ENCODE data around the gene MCOLN1.
A peak's percentile ranks its signal among the peaks of the same experiment; 100 is the strongest.
"Not testable (repeated sequence)": the region's sequence is repeated elsewhere in the genome, so short reads cannot be mapped to it uniquely, and the experiment has no call there.

The MCOLN1 gene

DNA sequence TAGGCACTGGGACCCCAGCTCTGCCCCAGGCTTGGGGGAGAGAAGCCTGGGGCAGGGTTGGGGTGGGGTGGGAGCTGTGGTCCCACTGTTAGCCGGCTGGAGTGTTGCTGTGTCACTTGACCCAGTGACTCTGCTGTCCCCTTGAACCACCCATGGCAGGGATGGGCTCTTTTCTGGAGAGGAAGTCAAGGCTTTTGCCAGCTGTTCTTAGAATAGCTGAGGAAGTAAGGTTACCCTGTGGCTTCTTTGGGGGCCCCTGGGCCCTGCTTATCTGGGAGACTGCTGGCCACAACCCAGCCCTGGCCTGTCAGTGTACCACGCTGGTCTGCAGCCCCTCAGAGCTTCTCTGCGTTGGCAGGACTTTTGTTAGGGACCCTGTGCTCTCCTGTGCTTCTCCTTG lies 22.2 kb downstream of the MCOLN1 start:
- no peak for DNase-seq (ENCODE audit: low spot score)

DNA sequence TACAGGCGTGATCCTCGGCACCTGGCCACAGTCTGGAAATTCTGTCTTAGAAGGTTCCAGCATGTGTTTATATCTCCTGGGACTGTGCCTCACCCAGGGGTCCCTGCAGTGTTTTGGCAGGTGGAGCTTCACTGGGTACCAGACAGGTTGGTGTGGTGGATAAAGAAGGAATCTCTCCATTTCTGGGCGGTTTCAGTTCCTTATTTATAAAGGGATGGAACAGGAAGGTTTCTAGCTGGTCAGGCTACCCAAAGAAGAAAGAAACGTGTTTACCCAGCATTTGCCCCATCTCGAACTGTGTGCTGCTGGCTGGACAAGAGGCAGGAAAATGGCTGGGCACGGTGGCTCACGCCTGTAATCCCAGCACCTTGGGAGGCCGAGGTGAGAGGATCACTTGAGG lies 22.9 kb downstream of the MCOLN1 start:
- DNase-seq (ENCODE audit: low spot score) = no peak

DNA sequence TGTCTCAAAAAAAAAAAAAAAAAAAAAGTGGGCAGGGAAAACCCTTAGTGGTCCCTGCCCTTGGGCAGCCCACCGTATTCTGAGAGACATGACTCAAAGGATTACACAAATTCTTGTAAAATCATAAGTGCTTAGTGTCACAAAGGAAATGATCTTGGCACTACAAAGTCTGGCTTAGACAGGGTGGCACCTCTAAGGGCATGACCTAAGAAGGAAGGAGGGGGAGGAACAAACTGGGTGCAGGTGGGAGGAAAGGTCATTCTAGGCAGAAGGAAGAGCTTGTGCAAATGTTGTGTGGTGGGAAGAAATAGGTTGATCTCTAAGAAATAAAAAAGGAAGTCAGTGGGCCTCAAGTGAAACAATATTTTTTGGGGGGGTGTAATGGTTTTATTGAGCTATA lies 23.5 kb downstream of the MCOLN1 start:
- DNase-seq (ENCODE audit: low spot score) = no peak

DNA sequence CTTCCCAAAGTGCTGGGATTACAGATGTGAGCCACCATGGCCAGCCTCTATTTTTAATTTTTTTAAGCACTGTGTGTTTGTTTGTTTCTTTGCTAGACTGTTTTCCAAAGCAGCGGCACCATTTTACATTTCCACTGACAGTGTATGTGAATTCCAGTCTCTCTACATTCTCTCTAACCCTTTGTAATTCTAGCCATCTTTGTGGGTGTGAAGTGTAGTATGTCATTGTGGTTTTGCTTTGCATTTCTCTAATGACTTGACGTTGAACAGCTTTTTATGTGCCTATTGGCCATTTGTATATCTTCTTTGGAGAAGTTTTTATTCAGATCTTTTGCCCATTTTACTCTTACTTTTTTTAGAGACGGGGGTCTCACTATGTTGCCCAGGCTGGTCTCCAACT lies 24.7 kb downstream of the MCOLN1 start:
- no peak for DNase-seq (ENCODE audit: low spot score)

DNA sequence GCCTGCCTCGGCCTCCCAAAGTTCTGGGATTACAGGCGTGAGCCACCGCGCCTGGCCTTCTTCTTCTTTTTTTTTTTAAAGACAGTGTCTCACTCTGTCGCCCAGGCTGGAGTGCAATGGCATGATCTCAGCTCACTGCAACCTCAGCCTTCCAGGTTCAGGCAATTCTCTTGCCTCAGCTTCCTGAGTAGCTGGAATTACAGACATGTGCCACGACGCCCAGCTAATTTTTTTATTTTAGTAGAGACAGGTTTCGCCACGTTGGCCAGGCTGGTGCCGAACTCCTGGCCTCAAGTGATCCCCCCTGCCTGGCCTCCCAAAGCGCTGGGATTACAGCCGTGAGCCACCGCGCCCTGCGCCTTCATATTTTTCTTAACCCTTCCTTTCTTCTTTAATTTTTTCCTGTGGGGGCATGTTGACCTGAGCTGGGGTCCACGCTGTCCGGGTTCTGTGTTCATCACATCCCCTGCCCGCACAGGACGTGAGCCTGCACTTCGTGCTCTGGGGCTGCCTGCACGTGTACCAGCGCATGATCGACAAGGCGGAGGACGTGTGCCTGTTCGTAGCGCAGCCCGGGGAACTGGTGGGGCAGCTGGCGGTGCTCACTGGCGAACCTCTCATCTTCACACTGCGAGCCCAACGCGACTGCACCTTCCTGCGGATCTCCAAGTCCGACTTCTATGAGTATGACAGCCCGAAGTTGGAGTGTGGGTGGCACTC lies 27.2 kb downstream of the MCOLN1 start:
- DNase-seq (ENCODE audit: low spot score) = no peak

DNA sequence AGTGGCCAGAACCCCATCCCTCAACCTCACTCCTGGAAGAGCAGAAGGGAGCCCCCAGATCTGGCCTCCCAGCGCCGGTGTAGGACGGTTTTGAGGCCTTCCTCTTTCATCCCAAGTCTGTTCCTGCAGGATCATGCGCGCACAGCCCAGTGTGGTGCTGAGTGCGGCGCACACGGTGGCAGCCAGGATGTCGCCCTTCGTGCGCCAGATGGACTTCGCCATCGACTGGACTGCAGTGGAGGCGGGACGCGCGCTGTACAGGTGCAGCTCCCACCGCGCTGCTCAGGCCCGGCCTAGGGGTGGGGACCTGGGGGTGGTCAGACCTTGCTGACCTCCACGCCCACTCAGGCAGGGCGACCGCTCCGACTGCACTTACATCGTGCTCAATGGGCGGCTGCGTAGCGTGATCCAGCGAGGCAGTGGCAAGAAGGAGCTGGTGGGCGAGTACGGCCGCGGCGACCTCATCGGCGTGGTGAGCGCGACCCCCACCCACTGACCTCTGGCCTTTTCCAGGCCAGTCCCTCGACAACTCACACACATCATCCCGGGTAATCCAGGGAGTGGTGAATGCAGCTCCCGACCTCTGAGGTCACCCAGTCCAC lies 27.8 kb downstream of the MCOLN1 start:
- no peak for DNase-seq (ENCODE audit: low spot score)

DNA sequence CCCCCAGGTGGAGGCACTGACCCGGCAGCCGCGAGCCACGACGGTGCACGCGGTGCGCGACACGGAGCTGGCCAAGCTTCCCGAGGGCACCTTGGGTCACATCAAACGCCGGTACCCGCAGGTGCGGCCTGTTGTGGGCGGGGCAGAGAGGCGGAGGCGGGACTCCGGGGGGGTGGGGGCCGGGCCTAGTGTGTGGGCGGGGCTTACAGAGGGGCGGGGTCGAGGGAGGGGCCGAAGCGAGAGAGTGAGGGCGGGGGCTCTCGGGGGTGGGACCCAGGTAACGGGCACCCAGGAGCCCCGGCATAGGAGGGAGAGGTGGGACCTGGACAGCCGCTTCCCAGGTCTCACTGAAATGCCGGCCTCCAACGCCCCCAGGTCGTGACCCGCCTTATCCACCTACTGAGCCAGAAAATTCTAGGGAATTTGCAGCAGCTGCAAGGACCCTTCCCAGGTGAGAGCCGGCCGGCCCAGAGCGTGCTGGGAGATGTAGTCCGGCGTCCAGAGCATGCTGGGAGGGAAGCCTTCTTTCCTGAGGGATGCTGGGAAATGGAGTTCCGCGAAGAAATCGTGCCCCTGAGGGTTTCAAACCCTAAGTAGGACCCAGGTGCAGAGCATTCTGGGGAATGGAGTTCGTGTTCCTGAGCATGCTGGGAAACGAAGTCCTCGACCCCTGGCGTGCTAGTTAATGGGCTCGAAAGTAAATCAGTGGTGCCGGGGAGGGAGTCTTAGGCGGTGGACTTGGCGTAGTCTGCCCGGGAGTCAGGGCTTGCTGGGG lies 28.8 kb downstream of the MCOLN1 start:
- DNase-seq (ENCODE audit: low spot score) = peak; percentile 49

DNA sequence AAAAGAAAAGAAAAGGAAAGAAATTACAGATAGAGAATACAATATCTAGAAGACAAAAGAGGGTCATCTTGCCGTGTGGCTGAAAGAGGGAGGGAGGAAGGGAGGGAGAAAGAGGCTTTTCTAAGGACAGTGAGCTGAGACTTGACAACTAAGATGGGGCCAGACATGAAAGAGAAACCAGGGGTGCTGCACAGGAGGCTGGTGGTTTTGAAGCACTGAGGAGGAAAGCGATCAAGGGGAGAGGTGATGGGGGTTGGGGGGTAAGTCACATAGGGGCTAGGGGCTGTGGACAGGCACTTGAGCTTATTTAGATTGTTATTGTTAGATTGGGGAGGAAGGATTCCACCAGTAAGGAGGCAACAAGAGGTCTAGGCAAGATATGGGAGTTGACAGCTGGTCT lies 30.4 kb downstream of the MCOLN1 start:
- DNase-seq (ENCODE audit: low spot score) = no peak

DNA sequence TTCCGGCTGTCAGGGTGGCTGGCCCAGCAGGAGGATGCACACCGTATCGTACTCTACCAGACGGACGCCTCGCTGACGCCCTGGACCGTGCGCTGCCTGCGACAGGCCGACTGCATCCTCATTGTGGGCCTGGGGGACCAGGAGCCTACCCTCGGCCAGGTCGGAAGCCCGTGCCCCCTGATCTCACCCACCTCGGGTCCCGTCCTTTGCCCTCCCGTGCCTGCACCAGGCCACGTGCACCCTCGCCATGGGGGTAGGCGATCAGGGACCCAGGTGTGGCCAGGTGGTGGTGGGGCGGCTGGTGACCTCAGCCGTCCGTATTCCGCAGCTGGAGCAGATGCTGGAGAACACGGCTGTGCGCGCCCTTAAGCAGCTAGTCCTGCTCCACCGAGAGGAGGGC lies 32.1 kb downstream of the MCOLN1 start:
- no peak for DNase-seq (ENCODE audit: low spot score)

DNA sequence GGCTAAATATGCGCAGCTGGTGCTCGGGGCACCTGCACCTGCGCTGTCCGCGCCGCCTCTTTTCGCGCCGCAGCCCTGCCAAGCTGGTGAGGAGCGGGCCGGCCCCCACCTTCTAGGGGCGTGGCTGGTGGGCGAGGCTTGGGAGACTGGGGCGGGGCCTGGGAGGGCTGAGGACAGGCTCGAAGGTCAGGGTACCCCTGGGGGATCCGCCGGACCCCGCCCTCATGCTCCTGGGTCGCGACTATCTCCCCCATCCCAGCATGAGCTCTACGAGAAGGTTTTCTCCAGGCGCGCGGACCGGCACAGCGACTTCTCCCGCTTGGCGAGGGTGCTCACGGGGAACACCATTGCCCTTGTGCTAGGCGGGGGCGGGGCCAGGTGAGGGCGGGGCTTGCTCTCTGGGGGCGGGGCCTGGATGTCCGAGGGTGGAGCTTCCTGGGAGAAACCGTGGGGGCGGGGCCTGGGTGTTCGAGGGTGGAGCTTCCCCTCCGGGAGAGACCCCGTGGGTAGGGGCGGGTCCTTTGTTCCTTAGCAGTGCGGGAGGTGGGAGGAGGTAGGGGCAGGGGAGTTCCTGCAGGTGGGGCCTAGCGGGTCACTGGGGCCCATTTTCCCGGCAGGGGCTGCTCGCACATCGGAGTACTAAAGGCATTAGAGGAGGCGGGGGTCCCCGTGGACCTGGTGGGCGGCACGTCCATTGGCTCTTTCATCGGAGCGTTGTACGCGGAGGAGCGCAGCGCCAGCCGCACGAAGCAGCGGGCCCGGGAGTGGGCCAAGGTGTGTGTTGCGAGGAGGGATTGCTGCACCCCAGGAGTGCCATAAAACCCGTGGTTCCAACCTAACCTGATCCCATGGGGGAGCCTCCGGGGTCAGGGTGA lies 32.8 kb downstream of the MCOLN1 start:
- no peak for DNase-seq (ENCODE audit: low spot score)

DNA sequence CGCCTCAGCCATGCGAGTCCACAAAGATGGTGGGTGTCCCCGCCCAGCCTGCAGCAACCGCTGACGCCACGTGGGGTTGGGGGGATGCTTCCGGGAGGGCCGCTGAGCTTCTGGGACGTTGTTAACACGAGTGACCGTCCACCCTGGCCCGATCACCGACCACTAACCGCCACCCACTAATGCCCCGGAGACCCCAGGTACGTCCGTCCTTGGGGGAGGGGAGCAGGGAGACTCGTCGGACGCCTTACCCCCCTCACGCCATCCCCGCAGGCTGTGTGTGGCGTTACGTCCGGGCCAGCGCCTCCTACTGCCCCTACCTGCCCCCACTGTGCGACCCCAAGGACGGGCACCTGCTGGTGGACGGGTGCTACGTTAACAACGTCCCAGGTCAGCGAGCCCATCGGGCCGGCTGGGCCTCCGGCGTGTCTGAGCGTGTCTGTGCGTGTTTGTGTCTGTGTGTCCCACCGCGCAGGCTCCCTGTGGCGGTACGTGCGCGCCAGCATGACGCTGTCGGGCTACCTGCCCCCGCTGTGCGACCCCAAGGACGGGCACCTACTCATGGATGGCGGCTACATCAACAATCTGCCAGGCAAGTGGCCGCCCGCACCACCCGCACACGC lies 34.4 kb downstream of the MCOLN1 start:
- DNase-seq (ENCODE audit: low spot score) = no peak

DNA sequence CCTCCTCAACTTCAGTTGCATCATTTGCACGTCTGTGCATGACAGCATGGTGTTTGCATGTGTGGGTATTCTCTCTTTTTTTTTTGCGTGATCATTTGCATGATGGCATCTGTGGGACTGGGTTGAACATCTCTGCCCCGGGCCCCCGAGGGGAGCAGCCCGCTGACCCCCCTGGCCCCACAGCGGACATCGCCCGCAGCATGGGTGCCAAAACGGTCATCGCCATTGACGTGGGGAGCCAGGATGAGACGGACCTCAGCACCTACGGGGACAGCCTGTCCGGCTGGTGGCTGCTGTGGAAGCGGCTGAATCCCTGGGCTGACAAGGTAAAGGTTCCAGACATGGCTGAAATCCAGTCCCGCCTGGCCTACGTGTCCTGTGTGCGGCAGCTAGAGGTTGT lies 36.2 kb downstream of the MCOLN1 start:
- no peak for DNase-seq (ENCODE audit: low spot score)

DNA sequence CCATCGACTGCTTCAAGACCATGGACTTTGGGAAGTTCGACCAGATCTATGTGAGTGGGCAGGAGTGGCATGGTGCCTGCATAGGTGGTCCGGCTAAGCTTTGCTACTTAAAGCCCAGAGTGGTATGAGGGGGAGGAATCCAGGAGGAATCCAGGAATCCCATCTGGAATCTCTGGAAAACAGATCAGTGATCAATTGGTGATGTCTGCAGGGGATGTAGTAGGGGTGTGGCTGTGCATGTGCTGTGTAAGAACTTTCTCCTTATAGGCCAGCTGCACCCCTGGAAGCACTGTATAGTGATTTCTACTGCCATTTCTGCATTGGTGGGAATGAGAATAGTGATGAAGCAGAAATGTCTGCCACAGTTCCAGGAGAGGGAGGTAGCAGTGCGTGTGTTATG lies 36.7 kb downstream of the MCOLN1 start:
- DNase-seq (ENCODE audit: low spot score) = no peak

DNA sequence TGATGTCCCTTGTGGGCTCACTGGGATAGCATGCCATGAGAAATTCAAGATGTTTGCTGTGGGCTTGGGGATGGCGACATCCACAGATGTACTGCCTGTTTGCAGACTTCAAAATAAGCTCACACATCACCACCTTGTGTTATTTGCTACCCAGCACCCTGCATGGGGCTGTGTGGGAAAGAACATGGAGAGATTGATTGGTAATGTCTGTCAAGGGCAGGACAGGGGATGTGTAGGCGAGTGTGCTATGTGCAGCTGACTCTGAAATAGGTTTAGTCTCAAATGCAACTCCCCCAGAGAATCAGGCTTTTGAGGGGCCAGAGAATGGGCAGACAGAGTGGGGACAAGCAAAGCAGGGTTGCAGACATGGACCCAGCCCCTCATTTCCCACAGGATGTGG lies 37.8 kb downstream of the MCOLN1 start:
- no peak for DNase-seq (ENCODE audit: low spot score)

DNA sequence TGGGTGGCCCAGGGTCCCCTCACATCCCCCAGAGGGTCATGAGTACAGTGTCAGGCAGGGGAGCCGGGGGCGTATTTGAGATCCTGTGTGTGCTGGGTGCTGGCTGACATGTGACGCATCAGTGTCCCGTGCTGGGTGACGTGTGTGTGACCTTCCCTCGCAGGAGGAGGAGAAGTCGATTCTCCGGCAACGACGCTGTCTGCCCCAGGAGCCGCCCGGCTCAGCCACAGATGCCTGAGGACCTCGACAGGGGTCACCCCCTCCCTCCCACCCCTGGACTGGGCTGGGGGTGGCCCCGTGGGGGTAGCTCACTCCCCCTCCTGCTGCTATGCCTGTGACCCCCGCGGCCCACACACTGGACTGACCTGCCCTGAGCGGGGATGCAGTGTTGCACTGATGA lies 38.9 kb downstream of the MCOLN1 start:
- no peak for DNase-seq (ENCODE audit: low spot score)

DNA sequence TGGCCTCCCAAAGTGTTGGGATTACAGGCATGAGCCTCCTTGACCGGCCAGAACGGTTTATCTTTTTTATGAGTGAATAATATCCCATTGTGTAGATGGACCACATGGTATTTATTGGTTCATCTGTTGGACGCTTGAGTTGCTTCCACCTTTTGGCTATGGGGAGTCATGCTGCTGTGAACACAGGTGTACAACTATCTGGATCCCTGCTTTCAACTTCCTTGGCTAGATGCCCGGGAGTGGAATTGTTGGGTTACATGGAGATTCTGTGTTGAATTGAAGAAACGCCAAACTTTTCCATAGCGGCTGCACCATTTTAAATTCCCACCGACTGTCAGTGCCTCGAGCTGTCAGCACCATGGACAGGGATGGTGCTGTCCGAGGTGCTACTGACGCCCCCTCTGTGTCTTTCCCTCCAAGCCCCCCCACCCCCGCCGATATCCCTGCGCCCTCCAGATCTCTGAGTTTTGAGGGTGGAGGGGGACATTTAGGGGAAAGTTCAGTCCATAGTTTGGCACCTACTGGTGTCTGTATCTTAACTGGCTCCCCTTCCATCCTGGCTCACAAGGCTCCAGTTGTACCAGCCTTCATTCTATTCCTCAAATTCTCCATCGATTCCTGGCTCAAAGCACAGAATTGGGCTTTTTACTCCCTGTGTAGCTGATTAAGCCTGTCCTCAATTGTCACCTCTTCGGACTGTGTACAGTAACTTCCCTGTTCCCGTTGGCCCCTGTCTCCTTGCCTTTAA lies 40.4 kb downstream of the MCOLN1 start:
- DNase-seq (ENCODE audit: low spot score) = no peak

DNA sequence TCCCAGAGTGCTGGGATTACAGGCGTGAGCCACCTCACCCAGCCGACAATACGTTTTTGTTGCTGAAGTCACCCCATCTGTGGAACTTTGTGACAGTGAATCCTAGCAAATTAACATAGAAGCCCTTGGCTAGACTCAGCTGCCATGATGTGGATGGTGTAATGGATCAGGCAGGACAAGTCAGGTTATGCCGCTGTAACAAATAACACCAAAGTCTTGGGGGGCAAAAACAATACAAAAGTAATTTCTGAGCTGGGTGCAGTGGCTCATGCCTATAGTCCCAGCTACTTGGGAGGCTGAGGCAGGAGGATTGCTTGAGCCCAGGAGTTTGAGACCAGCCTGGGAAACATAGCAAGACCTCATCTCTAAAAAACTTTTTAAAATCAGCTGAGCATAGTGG lies 42.4 kb downstream of the MCOLN1 start:
- no peak for DNase-seq (ENCODE audit: low spot score)

DNA sequence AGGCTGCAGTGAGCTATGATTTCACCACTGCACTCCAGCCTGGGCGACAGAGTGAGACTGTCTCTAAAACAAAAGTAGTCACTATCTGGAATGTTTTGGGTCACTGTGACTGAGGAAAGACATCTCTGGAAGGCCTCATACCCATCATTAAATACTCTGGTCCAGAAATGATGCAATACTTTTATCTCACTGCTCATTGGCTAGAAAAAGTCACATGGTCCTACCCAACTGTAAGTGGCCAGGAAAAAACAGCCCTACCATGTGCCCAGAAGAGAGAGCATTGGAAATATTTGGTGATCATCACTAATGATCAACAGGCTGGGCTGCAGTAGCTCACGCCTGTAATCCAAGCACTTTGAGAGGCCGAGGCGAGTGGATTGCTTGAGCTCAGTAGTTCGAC lies 42.9 kb downstream of the MCOLN1 start:
- DNase-seq (ENCODE audit: low spot score) = no peak

DNA sequence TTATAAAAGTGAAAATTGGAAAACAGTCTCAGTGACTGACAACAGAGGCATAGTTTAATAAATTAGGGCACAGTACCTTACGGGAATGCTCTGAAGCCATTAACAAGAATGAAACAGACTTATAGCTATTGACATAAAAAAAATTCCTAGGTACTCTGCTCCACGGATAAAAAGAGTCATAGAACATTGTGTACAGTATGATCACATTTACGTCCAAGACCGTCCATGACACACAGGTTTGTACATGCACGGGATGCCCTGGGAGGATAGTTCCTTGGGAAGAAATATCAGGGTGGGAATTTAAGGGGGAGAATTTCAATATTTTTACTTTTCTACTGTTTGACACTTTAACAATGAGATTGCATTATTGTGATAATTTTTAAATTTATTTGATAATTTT lies 48.3 kb downstream of the MCOLN1 start:
- DNase-seq (ENCODE audit: low spot score) = no peak

DNA sequence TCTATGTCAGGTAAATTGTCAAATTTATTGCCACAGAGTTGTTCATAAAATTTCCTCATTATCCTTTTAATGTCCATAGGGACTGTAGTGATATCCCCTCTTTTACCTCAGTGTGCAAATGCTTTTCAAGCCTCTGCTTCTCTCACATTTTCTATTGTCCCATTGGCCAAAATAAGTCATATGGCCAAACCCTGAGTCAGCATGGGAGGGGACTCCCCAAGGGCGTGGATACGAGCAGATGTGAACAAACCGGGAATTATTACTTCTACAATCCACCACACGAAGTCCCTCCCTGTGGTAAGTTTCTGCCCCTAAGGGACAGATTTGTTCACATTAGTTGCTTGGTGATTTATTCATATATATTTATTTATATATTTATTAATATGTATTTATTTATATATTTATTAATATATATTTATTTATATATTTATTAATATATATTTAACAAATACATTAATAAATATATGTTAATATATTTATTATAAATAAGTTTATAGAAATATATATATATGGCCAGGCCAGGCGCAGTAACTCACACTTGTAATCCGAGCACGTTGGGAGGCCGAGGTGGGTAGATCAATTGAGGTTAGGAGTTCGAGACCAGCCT lies 53.1 kb downstream of the MCOLN1 start:
- DNase-seq (ENCODE audit: low spot score) = no peak

DNA sequence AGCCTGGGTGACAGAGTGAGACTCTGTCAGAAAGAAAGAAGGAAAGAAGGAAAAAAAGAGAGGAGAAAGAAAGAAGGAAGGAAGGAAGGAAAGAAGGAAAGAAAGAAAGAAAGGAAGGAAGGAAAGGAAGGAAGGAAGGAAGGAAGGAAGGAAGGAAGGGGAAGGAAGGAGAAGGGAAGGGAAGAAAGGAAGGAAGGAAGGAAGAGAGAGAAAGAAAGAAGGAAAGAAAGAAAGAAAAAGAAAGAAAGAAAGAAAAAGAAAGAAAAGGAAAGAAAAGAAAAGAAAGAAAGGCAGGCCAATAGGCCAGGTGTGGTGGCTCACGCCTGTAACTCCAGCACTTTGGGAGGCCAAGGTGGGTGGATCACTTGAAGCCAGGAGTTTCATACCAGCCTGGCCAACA lies 55.0 kb downstream of the MCOLN1 start:
- DNase-seq (ENCODE audit: low spot score) = not testable (repeated sequence)

Measured in CD4-positive, alpha-beta T cell treated with Interleukin-6 at 100 ng/mL for 8 hours (primary cell).